Measurements from ENCODE around the gene TIMM44.

TIMM44 gene

DNA sequence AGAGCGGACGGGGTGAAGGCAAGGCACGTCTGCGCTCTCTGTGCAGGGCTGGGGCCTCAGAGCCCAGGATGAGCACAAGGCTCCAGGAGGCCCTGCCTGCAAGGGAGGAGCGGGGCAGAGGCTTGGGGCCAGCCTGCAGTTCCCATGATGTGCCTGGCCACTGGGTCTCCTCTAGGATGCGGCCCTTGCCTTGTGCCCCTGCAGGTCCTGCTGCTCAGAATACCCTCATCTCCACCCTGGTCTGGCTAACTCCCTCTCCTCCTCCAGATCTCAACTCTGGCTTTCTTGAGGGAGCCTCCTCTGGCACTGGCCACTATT lies 34.2 kb upstream of the TIMM44 start:
- TF ChIP-seq, protein P1, sequence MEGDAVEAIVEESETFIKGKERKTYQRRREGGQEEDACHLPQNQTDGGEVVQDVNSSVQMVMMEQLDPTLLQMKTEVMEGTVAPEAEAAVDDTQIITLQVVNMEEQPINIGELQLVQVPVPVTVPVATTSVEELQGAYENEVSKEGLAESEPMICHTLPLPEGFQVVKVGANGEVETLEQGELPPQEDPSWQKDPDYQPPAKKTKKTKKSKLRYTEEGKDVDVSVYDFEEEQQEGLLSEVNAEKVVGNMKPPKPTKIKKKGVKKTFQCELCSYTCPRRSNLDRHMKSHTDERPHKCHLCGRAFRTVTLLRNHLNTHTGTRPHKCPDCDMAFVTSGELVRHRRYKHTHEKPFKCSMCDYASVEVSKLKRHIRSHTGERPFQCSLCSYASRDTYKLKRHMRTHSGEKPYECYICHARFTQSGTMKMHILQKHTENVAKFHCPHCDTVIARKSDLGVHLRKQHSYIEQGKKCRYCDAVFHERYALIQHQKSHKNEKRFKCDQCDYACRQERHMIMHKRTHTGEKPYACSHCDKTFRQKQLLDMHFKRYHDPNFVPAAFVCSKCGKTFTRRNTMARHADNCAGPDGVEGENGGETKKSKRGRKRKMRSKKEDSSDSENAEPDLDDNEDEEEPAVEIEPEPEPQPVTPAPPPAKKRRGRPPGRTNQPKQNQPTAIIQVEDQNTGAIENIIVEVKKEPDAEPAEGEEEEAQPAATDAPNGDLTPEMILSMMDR (IDR thresholded peaks at IDR 0.05; ENCODE audit: borderline replicate concordance, control extremely low read depth, extremely low read depth, insufficient read depth, missing control alignments), result no peak
- in situ Hi-C loops (cut with MboI; ENCODE audit: low sequenced_read_pairs, unreplicated experiment), result no loop called here

DNA sequence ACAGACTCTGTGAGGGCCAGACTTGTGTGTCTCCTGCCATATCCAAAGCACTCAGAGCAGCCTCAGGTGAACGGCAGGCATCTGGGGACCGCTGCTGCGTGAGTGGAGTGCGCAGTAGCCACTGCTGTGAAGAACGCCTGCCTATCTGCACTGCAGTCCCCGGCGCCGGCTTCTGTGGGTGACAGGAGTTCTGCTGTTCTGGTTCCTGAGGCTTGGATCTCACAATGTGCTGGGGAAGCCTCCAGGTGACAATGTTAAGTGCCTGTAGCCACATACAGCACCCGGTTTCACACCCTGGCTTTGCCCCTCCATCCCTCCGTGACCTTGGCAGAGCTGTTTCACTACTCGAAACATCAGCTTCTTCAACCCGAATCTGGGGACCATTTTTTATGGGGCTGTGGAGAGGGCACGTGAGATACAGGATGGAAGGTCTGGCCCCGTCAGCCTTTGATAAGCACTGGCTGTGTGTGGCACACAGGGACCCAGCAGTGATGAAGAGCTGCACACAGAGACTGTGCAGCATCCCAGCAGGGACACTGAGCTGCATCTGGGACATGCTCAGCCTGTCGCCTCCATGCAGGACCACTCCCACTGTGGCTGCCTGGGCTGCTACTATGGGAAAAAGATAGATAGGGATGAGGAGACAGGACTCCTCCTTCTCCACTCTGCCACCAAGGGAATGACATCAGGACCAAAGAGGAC lies 33.7 kb upstream of the TIMM44 start:
- no peak for DNase-seq (ENCODE audit: low spot score)
- TF ChIP-seq, protein P1 (IDR thresholded peaks at IDR 0.05; ENCODE audit: borderline replicate concordance, control extremely low read depth, extremely low read depth, insufficient read depth, missing control alignments), result no peak
- in situ Hi-C loops (cut with MboI; ENCODE audit: low sequenced_read_pairs, unreplicated experiment), result no loop called here

More for the DNA sequence above, 34.2 kb upstream of the TIMM44 start:
- no peak for DNase-seq (ENCODE audit: low spot score)

DNA sequence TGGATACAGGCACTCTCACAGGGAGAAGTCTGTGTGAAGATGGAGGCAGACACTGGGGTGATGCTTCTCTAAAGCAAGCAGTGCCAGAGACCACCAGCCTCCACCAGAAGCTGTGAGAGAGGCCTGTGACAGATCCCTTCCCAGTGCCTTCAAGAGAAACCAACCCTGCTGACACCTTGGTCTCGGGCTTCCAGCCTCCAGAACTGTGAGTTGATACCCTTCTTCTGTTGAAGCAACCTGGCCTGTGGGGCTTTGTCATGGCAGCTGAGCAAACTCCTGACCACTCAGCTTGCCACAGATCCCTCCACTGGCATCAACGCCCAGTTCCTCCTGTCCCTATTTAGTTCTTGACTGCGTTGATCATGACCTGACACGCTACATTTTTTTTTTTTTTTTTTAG lies 33.0 kb upstream of the TIMM44 start:
- in situ Hi-C loops (cut with MboI; ENCODE audit: low sequenced_read_pairs, unreplicated experiment), result no loop called here
- no peak for DNase-seq (ENCODE audit: low spot score)
- TF ChIP-seq, protein P1 (IDR thresholded peaks at IDR 0.05; ENCODE audit: borderline replicate concordance, control extremely low read depth, extremely low read depth, insufficient read depth, missing control alignments), result no peak

DNA sequence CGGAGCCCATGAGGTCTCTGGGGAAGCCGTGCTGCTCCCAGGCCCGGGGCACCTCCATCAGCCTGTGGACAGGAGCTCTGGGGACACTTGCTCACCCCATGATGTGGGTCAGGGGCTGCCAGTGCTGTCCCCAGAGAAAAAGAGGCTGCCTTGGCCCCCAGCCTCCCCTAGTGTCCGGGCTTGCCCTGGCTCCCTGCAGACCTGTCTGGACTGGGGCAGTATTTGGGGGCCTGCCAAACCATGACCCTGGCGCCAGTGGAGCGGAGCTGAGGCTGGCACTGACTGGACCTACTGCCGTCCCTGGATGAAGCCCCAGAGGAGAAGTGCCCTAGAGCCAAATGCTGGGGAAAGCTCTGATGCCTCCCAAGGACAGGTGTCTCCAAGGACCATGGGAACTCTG lies 31.6 kb upstream of the TIMM44 start:
- DNase-seq (ENCODE audit: low spot score), result no peak
- TF ChIP-seq, protein P1 (IDR thresholded peaks at IDR 0.05; ENCODE audit: borderline replicate concordance, control extremely low read depth, extremely low read depth, insufficient read depth, missing control alignments), result no peak
- in situ Hi-C loops (cut with MboI; ENCODE audit: low sequenced_read_pairs, unreplicated experiment), result no loop called here

DNA sequence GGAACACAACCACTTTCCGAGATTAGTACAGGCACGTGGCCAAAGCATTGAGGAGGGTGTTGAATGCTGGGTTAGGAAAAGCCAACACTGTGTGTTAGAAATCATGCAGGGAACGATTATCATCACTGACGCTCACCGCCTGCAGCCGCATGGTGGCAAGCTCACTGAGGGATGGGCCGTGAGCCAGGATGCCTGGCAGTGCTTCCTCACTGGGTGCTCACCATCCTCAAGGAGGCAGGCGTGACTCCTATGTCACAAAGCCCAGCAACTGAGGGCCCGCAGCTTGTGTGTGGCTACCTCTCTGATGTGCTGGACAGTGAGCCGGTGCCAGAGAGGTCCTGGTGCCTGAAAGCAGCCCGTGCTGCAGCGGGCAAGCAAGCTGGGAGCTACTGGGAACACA lies 30.4 kb upstream of the TIMM44 start:
- DNase-seq (ENCODE audit: low spot score), result no peak
- TF ChIP-seq, protein P1 (IDR thresholded peaks at IDR 0.05; ENCODE audit: borderline replicate concordance, control extremely low read depth, extremely low read depth, insufficient read depth, missing control alignments), result no peak
- in situ Hi-C loops (cut with MboI; ENCODE audit: low sequenced_read_pairs, unreplicated experiment), result no loop called here

DNA sequence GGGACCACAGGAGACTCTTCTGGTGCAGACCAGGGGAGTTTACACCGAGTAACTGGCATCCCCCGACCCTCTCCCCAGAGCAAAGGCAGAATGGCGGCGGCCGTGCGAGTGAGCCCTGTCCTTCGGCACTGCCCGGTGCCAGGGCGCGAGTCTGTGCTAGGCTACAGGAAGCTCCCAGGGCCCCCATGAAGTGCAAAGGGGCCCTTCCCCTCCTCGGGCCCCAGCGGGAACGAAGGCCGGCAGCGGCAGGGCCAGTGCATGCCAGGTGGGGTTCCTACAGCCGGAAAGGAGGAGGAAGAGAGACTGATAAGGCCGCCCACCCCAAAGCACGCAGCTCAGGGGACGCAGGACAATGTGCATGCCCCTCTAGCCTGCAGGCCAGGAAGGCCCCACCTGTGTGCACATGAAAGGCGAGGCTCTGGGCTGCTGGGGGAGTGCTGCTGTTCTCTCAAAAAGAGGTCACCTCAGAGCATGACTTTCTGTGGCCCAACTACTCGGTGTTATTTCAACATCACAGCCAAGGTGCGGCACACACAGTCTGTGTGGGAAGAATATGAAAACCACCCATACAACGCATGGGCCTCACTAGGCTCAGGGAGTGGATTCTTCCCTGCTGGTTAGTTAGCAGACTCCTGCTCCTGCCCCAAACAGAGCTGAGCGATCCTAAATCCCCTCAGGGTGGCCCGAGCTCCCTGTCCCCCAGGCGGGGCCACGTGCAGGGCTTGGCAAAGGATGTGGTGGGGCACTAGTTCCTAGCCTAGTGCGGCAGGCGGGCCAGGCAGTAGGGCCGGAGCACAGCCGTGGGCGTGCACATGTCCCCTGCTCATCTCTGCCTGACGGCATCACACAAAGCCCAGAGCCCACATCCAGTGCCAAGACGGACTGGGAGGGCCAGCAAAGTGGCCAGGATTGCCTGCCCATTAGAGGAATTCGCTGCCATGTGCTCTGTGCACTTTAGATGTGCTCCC lies 28.4 kb upstream of the TIMM44 start:
- in situ Hi-C loops (cut with MboI; ENCODE audit: low sequenced_read_pairs, unreplicated experiment), result no loop called here
- no peak for DNase-seq (ENCODE audit: low spot score)
- TF ChIP-seq, protein P1 (IDR thresholded peaks at IDR 0.05; ENCODE audit: borderline replicate concordance, control extremely low read depth, extremely low read depth, insufficient read depth, missing control alignments), result no peak
